Fibroblast of skin of back (primary cell): Measurements from ENCODE around the gene KRTAP1-4.
"Not testable (repeated sequence)": the region's sequence is repeated elsewhere in the genome, so short reads cannot be mapped to it uniquely, and the experiment has no call there.

ENCODE experiments used
- DNase-seq: peaks from one replicate; pipeline ENCODE4 v3.0.0-alpha.2; 2013

Gene KRTAP1-4

DNA sequence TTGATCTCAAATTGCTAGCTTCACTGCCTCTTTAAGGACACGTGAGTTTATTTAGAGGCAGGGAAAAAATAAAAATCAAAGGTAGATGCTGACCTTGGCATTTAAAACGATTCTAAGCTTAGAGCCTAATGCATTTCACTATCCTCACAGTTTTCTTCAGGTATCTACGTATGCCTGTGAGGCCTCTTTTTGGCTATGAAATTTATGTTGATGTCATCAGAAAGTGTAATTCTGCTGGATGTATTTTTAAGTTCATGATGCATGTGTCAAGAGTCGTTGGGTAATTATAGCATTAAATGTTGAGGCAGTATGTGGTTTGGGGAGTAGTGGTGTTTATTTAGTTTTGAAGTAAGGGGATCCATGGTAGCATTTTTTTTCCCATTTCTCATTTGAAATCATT is 26.1 kb downstream of the KRTAP1-4 start:
- no peak for DNase-seq

DNA sequence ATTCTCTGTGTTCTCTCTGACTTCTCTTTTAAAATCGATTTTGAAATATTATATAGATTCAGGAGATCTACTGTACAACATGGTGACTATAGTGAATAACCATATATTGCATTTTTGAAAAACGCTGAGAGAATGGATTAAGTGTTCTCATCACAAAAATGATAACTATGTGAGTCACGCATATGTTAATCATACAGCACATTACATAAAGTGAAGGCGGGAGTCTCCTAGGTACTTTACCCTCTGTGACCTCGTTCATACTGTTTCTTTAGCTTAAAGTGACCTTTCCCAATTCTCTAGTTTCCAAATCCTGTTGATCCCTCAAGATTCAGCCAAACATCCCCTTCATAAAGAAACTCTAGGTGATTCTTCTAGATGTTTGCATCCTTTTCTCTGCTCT is 27.2 kb downstream of the KRTAP1-4 start:
- DNase-seq: peak; percentile 53

DNA sequence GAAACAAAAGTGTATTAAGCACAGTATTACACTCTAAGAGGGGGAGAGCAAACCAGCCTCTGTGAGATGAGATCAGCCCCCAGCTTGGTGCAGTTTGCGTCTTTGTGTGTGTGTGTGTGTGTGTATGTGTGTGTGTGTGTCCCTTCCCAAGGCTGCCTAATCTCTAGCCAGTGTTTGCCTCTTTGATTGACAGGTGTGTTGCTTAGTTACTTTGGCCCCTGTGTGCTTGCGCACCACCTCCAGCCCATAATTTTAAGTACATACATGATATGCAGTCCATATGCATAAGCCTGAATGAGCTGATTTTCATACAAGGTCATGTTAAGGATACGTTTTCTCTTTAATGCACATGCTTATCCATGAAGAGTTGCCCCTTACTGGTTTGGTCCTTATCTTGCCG is 28.2 kb downstream of the KRTAP1-4 start:
- no peak for DNase-seq

DNA sequence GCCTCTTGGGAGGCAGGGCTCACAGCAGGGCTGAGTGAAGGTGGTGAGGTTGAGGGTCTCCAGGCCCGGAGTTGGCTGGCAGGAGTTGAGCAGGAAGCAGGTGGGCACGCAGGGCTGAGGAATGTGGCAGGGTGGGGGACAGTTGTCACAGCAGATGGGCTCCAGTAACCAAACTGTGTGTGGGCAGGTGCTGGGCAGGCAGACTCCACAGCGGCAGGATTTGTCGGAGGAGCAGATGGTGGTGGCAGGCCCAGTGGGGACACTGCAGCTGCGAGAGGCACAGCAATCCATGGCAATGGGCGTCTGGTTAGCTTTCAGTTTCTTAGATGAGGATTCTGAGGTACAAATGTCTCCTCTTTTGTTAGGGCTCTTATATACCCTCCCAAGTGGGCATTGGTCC is 30.4 kb downstream of the KRTAP1-4 start, which contains the start of gene KRTAP3-2:
KRTAP3-2 (minus strand) TSS at position 344 of the 400 bp plus-strand sequence; CDS start at position 291, 53 bp downstream.
- DNase-seq: not testable (repeated sequence)

DNA sequence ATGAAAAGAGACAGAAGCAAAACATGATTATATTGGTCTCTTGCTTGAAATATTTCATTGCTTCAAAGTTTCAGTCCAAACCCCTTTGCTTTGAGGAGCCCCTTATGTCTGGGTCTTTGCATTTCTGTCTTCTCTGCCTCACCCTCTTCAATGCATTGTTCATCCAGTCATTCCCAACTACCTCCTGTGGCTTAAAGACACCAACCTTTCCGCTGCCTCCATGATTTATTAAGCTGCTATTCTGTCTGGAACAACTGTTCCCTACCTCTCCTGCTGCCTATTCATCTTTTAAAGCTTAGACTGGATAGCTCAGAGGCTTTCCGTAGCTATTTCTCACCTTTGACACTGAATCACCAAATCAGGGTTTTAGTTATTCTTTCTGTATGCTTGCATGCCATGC is 32.6 kb downstream of the KRTAP1-4 start:
- DNase-seq: no peak

DNA sequence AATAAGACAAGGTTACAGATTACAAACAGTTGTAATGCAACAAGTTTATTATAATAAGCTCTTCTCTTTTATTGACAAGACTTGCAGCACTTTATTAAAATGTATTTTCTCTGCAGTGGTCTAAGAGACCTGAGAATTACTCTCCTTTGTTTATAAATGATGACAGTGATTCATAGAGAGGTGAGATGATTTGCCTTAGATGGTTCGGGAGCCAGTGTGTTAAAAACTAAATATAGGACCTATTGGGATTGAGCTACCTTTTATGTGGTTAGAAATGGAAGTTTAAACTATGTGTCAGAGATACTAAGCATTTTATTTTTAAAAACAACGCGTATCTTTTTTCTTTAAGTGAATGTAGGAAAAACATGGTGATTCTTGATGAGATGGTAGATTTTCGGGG is 33.2 kb downstream of the KRTAP1-4 start:
- no peak for DNase-seq

DNA sequence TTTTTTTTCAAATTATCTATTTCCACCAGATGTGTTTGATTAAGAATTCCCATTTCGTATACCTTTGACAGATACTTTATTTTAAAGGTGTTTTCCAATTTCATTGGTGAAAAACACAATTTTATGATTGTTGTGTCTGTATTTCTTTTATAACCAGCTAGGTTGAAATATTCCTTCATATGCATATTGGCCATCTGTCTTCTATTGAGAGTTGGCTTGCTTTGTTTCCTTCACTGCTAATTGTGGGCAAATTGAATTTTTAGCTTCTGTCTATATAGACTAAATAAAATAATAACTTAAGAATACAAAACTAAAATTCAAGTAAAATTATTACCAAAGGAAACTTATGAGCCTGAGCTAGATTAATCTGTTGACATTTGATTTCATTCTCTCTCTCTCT is 34.9 kb downstream of the KRTAP1-4 start:
- DNase-seq: no peak

DNA sequence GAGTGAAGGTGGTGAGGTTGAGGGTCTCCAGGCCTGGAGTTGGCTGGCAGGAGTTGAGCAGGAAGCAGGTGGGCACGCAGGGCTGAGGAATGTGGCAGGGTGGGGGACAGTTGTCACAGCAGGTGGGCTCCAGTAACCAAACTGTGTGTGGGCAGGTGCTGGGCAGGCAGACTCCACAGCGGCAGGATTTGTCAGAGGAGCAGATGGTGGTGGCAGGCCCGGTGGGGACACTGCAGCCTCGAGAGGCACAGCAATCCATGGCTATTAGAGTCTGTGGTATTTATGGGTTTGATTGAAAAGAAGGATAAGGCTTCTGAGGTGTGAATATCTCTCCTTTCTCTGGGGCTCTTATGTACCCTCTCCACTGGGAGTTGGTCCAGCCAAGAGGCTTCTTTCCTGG is 36.2 kb downstream of the KRTAP1-4 start, which contains the start of gene KRTAP3-3:
KRTAP3-3 (minus strand) TSS at position 326 of the 400 bp plus-strand sequence; CDS start at position 259, 67 bp downstream.
- no peak for DNase-seq

DNA sequence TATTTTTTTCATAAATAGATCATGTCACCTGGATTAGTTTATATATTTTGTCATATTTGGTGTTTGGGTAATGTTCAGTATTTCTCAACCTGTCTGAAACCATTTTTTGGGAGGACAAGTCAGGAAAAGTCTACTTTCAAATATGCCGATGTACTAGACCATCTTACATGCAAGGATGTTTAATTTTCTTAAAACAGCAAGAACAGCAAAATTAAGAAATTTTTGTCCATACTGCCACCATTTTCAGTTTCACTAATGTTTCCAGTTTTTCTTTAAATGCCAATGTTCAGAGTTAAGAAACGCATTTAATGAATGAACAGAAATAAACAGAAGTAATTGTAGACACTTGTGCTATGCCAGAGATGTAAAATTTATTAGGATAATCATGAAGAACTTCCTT is 36.9 kb downstream of the KRTAP1-4 start:
- DNase-seq: no peak

DNA sequence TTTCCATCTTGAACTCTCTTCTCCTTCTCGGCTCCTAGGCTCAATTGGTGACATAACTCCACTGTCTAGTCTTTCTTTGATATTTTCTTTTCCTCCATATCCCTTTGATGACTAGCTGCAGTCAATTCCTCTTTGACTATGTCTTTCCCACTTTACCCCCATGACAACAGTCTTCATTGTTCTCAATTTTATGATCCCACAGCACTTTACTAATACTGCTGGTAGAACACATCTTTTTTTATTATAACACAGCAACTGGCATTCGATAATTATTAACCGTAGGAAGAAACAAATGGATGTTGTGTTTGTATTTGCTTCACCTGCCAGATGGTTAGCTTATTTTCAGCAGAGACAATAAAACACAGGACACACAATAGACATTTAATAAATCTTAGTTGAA is 37.3 kb downstream of the KRTAP1-4 start:
- DNase-seq: no peak

DNA sequence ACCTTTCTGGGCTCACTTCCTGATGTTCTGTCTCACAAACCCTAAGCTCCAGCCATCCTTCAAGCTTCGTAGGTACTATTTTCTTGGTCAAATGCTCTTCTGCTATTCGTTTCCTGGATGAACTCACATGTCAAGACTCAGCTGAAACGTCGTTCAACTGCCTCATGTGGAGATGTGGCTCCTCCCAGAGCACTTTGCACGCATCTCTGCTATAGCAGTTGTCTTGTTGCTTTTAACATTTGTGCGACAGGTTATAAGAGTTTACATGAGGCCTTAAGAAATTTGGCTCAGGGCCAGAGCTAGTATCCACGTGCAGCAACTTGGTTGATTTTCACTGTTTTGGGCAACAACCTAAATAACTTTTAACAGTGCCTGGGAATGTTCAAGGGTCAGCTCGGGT is 43.1 kb downstream of the KRTAP1-4 start:
- no peak for DNase-seq

DNA sequence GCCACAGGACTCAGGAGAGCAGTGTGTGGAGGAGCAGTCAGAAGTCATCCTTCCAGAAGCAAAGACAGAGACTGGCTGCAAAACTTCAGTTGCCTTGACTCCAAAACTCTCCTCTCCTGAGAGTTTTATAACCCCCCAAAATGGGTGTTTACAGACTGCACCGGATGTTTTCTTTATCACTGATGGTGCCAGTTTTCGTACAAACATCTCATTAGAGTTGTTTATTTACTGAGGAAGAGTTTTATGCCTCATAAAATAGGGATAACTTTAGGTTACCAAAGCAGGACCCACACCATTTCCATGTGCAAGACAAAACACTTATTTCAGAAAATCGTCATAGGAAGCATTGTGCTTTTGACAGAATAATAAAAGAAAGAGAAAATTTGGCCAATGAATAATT is 45.8 kb downstream of the KRTAP1-4 start, which contains the start of gene KRT40:
KRT40 (minus strand) TSS at position 101 of the 400 bp plus-strand sequence; CDS start at position 48, 53 bp downstream.
- DNase-seq: no peak

DNA sequence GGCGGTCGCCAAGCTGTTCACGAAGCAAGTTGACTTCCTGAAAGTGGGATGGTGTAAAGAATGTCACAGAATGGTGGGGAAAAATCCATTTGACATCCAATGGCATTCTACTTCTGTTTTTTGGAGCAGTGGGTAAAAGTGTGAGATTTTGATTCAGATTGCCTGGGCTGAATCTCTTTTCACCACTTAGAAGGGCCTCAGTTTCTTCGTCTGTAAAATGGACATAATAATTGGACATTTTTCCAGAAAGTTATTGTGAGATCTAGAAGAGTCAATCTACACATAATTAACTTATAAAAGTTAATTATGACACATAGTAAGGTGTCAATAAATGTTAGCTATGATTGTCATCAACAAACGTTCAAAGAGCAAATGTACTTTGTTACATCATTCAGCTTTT is 48.9 kb downstream of the KRTAP1-4 start:
- no peak for DNase-seq

DNA sequence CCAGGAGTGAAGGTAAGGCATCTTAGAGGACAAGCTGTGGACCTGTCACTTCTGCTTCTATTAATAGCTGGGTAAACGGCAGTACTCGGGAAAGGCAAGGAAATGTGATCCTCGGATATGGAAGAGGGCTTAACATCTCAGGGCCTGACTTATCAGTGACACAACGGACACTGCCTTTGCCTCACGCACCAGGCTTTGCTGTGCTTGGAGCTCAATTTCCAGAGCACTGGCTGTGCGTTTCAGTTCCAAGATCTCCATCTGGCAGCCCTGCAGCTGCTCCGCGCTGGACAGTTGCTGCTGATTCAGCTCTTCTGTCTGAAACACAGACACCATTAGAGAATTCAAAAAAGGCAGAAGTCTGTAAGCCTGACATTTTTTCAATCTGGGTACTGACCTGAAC is 49.4 kb downstream of the KRTAP1-4 start:
- DNase-seq: peak; percentile 22

DNA sequence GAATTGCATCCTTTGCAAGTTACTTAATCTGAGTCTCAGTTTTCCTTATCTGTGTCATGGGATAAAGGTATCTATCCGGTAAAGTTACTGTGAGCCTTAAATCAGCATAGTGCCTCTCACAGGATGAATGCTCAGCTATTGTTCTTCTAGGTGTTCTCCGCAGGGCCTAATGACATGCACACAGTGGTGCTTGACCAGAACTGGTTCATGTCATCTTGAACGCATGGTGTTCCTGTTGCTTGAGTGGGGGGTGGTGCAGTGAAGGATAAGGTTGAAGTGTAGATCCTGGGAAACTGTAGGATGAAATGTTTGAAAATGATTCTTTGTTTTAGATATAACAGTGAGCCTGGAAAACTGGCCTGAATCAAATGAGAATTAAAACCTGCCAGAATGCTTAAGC is 49.9 kb downstream of the KRTAP1-4 start:
- no peak for DNase-seq
